ENCODE measurements around the gene FHIP1B.
A peak's percentile ranks its signal among the peaks of the same experiment; 100 is the strongest.

Gene FHIP1B

GRCh38 chr11:6238902-6239301 is 4.5 kb upstream of the FHIP1B start, which contains the start of gene CNGA4:
Gene CNGA4, plus strand, starts transcription at chr11:6239089. Its CDS starts 118 bp downstream, at chr11:6239207.
- DNase-seq, result no peak

DNA sequence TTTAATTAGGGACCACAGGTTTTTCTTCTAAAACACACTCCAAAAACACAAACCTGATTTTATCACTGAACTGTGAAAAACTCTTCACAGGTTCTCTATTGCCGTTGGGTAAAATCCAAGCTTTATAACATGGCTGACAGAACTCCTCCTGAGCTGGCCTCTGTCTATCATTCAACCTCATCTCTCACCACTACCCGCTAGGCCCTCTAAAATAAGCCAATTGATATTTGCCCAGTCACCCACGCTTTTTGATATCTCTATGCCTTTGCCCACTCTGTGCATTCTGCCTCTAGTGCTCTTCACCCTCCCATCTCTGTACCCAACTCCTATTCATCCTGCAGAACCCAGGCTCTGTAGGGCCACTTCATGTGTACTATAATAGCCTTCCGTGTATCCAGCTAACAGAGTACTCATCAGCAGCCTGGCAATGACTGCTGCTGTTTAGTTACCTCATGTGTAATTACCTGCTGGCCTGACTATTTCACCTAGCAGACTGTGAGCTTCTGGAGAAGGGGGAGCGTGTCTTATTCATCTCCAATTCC is 3.4 kb upstream of the FHIP1B start:
- DNase-seq, result no peak

DNA sequence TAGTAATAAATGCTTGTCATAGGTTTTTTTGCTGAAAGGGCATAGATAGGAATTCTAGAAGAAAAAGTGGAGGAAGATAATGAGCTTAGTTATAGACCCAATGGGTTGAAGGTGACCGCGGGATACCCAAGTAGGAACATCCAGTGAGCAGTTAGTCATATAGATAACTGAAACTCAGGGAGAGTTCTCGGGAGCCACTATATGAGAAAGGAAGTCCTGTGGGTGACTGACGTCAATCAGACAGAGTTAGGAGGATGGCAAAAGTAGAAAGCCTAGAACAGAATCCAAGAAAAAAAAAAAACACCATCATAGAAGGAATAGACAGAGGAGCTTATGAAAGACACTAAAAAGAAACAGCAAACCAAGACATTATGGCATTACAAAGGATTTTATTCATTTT is 2.8 kb upstream of the FHIP1B start:
- no peak for DNase-seq

DNA sequence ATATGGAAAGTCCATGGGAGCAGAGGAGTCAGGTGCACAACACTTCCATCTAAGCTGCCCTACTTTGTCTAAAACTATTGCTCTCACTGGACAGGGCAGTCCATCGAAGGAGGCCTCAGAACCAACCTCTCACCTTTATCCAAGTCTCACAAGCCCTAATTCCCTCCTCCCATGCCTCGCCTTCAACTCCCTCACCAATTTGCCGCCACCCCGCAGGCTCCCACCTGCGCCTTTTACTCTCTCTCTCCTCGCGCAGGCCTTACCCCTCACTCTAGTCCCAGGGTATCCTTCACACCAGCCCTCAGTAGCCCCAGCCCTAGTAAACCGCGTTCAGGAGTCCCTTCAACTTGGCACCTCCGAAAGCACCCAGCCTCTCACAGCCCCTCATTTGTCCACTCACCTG is 451 bp downstream of the FHIP1B start:
- DNase-seq, result no peak

DNA sequence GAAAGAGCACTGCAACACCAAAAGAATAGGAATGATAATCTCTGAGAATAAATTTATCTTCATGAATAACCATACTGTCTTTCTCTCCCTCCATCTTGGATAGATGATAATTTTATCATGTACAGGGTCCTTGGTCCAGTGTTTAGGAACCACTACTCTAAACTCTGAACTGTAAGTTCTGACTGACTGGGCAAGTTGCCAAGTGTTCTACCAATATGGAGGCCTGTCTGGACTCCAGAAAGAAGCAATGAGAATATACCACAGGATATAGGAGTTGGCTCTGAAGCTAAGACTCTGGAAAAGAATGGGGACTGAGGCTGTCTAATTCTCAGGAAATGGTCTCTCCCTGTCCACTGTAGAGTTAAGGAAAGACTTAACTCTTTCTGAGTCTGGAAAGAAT is 1.5 kb downstream of the FHIP1B start:
- no peak for DNase-seq

GRCh38 chr11:6229911-6230310 is 4.5 kb downstream of the FHIP1B start:
- DNase-seq, result no peak

- DNase-seq, result no peak
Observed at GRCh38 chr11:6228520-6228919, 5.9 kb downstream of the FHIP1B start.

DNA sequence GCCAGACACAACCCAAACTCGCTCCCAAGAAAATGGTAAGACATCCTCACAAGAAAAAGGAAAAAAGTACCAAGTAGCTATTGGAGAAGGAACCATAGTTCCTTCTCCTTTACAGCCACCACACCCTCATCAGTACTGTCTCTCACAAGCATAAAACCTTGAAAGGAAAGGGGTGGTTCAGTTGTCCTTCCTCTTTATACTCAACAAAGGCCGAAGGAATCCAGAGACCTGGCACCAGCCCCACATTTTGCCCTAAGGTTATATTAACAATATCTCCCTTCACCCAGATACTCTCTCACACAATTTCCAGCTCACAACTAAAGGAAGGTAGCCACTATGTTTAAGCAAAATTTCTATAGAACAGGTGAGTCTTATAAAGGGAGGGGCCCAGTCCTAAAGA is 8.5 kb downstream of the FHIP1B start:
- no peak for DNase-seq

DNA sequence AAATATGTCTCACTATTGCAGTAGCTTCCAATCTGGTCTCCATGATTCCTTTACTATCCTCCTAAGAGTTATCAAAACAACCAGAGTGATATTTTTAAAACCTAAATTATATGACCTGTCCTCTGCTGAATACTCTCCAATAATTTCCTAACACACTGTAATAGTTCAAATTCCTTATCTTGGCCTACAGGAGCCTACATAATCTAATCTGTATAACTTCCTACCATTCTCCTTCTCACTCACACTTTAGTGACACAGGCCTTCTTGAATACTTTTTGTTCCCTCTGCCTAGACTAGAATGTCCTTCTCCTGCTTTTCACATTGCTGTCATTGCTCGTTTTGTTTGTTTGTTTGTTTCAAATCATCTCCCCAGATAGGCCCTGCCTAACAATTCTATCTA is 9.4 kb downstream of the FHIP1B start:
- no peak for DNase-seq

GRCh38 chr11:6224421-6224820 is 10.0 kb downstream of the FHIP1B start:
- DNase-seq, result no peak

GRCh38 chr11:6223854-6224253 is 10.6 kb downstream of the FHIP1B start:
- no peak for DNase-seq

GRCh38 chr11:6219359-6219758 is 15.1 kb downstream of the FHIP1B start:
- no peak for DNase-seq

- DNase-seq, result no peak
Observed at GRCh38 chr11:6217722-6218121, 16.7 kb downstream of the FHIP1B start.

- DNase-seq, result no peak
Observed at GRCh38 chr11:6216501-6216900, 17.9 kb downstream of the FHIP1B start.

DNA sequence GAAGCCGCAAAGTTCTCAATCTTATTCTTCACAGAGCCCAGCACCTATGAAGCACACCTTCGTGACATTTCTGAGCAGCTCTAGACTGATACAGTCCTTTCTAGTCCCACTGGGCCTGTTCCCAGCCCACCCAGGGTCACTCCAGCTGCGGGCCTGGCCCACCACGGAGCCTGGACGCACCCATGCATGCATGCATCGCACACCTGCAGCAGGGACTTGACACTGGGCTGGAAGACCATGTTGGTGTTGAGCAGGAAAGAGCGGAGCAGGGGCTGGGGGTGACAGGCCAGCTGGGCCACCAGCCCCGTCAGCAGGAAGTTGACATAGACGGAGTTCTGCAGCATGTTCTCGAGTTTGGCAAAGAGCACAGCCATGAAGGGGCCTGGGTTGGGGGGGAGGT is 19.9 kb downstream of the FHIP1B start:
- DNase-seq, result no peak

DNA sequence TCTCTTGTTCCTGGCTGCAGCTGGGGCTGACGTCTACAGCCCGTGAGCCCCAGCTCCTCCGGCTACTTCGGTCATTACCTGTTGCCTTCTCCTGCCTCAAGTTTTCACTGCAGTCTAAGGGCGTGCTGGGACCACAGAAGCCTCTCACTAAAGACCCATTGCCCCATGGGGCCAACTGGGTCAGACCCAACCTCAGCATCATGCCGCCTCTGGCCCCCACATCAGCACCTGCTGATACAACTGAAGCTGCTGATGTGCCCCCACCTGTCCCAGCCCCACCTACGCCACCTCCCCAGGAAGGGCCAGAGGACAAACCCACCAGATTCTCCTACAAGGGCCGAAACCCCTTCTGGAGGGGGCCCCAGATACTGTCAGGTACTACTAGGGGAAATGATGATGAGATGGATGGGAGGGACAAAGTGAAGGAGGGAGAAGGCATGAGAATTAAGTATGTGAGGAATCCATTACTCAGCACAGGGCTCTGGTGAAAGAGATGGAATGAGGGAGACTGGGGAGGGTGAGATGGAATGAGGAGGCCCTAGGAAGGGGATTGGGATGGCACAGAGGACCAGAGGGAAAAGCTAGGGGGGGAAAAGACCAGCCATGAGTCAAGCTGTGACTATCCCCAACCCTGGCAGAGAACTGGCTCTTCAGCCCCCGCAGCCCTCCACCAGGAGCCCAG is 24.0 kb downstream of the FHIP1B start:
- no peak for DNase-seq

DNA sequence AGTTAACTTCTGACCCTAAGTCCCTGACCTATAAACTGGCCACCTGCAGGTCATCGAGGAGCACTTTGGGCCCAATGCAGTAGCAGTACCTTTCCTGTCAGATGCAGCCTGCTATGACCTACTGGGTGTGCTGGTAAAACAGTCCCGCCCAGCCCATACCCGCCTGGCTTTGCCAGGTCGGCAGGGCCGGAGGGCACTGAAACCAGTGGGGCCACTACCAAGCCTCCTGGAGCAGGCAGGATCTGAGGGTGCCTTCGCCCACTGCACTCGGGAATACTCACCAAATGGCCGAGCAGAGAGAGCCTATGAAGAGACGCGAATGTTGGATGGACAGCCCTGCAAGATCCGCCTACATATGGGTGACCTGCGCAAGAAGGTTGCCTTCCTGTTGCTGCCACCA is 24.6 kb downstream of the FHIP1B start:
- no peak for DNase-seq

GRCh38 chr11:6206456-6207180 is 27.8 kb downstream of the FHIP1B start:
- DNase-seq, result no peak

DNA sequence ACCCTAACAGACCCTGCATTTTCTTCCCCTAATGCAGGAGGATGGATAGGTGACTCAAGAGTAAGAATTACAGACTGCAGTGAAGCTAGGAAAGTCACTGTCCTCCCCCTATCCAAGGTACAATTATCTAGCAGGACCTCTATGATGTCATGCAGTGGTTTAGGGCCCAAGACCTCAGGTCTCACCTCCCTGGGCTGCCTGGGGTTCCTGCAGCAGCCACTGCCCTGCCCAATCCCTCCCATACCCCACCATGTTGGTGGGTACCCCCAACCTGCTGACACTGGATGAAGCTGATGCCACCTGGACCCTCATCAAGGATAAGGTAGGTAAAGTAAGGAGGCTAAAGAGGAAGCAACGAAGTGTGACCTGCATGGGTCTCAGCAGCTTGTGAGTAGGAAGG is 29.1 kb downstream of the FHIP1B start, which contains the start of gene C11orf42:
Gene C11orf42, plus strand, starts transcription at position 192 of the 400 bp plus-strand sequence. Its CDS starts 59 bp downstream, at position 251.
- DNase-seq, result no peak

- no peak for DNase-seq
Observed at GRCh38 chr11:6204706-6205105, 29.7 kb downstream of the FHIP1B start.

DNA sequence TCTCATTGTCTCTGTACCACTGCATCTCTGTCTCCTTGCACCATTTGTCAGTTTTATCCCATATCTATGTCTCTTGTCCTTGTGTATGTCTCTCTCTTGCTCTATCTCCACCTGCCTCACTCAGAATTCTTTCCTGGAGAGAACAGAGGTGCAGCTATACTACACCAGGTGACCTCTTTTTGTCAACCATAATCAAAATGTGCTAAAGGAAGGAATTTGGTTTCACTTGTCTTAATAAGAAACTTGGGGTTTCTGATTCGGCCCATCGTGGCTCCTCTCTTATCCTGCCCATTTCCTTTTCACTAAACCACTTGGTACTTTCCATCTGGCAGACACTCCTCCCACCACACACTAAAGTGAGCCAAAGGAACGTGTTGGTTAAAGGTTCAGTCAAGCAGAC is 31.1 kb downstream of the FHIP1B start:
- DNase-seq, result no peak

GRCh38 chr11:6202041-6202440 is 32.4 kb downstream of the FHIP1B start:
- no peak for DNase-seq

GRCh38 chr11:6201481-6201880 is 33.0 kb downstream of the FHIP1B start:
- DNase-seq, result peak; percentile 22

DNA sequence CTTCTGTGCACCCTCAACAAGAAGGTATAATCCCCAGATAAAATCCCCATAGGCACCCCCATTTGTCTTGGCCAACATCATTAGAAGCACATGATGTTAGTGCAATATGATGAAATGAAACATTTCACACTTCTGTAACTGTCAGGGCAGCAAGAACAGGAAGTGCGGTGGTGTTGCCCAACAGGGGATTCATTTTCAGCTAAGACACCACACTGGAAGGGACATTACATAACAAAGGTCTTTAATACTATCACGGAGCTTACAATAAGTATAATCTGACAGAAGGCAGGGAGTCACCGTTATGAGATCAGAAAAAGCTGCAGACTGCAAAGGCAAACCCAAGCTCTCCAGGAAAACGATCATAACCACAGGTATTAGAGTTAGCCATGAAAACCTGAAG is 33.5 kb downstream of the FHIP1B start:
- DNase-seq, result peak; percentile 76
